ENCODE measurements around the gene RAD51B. TPM values are rescaled to one million over a fixed set of nuclear protein-coding genes. Genes with fewer than 3 reads are reported as not detected.

Gene RAD51B
- total and polyA plus RNA-seq, 9 donors, result 21.6 to 70.1 (median 35.1) TPM

GRCh38 chr14:68306265-68306933 is 486.8 kb downstream of the RAD51B start:
- no peaks in the 10 kb centered on the region for H3K27me3 ChIP-seq

GRCh38 chr14:68306934-68307789 is 487.6 kb downstream of the RAD51B start:
- Histone ChIP-seq H3K36me3 (no peaks in the 10 kb centered on the region), H3K4me1 (ENCODE audit: insufficient read depth) (peaks cover 8% of the 10 kb centered on the region), H3K27me3 (no peaks in the 10 kb centered on the region), H3K27ac (peak overlapping the region in 1 of 2 donors; percentile 61), H3K4me3 (no peak overlapping the region), H3K9me3 (no peaks in the 10 kb centered on the region)
- DNase-seq, result no peak
- no peak for TF ChIP-seq POLR2A (IDR thresholded peaks at IDR 0.05)
- TF ChIP-seq EP300 (IDR thresholded peaks at IDR 0.05), result no peak
- TF ChIP-seq, protein P1, sequence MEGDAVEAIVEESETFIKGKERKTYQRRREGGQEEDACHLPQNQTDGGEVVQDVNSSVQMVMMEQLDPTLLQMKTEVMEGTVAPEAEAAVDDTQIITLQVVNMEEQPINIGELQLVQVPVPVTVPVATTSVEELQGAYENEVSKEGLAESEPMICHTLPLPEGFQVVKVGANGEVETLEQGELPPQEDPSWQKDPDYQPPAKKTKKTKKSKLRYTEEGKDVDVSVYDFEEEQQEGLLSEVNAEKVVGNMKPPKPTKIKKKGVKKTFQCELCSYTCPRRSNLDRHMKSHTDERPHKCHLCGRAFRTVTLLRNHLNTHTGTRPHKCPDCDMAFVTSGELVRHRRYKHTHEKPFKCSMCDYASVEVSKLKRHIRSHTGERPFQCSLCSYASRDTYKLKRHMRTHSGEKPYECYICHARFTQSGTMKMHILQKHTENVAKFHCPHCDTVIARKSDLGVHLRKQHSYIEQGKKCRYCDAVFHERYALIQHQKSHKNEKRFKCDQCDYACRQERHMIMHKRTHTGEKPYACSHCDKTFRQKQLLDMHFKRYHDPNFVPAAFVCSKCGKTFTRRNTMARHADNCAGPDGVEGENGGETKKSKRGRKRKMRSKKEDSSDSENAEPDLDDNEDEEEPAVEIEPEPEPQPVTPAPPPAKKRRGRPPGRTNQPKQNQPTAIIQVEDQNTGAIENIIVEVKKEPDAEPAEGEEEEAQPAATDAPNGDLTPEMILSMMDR (IDR thresholded peaks at IDR 0.05), result no peak
- 82 to 93% (median 92%) methylated on average over 8 of the region's 8 CpGs for WGBS, 3 donors
- intact Hi-C loops (cut with DNase I), result no loop called here

More at GRCh38 chr14:68306265-68306933, 486.8 kb downstream of the RAD51B start:
- TF ChIP-seq, protein P1 (IDR thresholded peaks at IDR 0.05), result no peak
- TF ChIP-seq EP300 (IDR thresholded peaks at IDR 0.05), result no peak
- TF ChIP-seq POLR2A (IDR thresholded peaks at IDR 0.05), result no peak
- intact Hi-C loops (cut with DNase I), result no loop called here
- Histone ChIP-seq H3K4me3 (no peak overlapping the region), H3K27ac (no peak overlapping the region), H3K4me1 (ENCODE audit: insufficient read depth) (peaks cover 8% of the 10 kb centered on the region), H3K36me3 (no peaks in the 10 kb centered on the region), H3K9me3 (no peaks in the 10 kb centered on the region)
- no peak for DNase-seq
- 93 to 95% (median 95%) methylated on average over 4 of the region's 4 CpGs for WGBS, 3 donors

GRCh38 chr14:68307790-68308168 is 488.2 kb downstream of the RAD51B start:
- H3K9me3 ChIP-seq, result no peaks in the 10 kb centered on the region
- intact Hi-C loops (cut with DNase I), result no loop called here
- H3K4me3 ChIP-seq, result no peak overlapping the region
- H3K4me1 ChIP-seq (ENCODE audit: insufficient read depth), result peaks cover 8% of the 10 kb centered on the region
- 9 to 10% (median 10%) methylated on average over 4 of the region's 4 CpGs for WGBS, 3 donors
- H3K27me3 ChIP-seq, result no peaks in the 10 kb centered on the region
- TF ChIP-seq POLR2A (IDR thresholded peaks at IDR 0.05) (no peak), EP300 (IDR thresholded peaks at IDR 0.05) (no peak)
- TF ChIP-seq, protein P1 (IDR thresholded peaks at IDR 0.05), result no peak
- H3K27ac ChIP-seq, result peak overlapping the region in 1 of 2 donors; percentile 61
- H3K36me3 ChIP-seq, result no peaks in the 10 kb centered on the region
- DNase-seq, result no peak

GRCh38 chr14:68308726-68309520 is 489.3 kb downstream of the RAD51B start:
- 41 to 50% (median 47%) methylated on average over 6 of the region's 6 CpGs for WGBS, 3 donors
- no peak for DNase-seq
- intact Hi-C loops (cut with DNase I), result no loop called here

More at GRCh38 chr14:68308726-68309520, 489.3 kb downstream of the RAD51B start:
- Histone ChIP-seq H3K36me3 (no peaks in the 10 kb centered on the region), H3K4me1 (ENCODE audit: insufficient read depth) (peaks cover 8% of the 10 kb centered on the region), H3K27me3 (no peaks in the 10 kb centered on the region), H3K27ac (peak overlapping the region in 1 of 2 donors; percentile 61), H3K4me3 (no peak overlapping the region), H3K9me3 (no peaks in the 10 kb centered on the region)
- no peak for TF ChIP-seq EP300 (IDR thresholded peaks at IDR 0.05)
- TF ChIP-seq POLR2A (IDR thresholded peaks at IDR 0.05), result no peak
- TF ChIP-seq, protein P1 (IDR thresholded peaks at IDR 0.05), result no peak

All from ovary (tissue), 9 donors.